Measurements from ENCODE around the gene C2.
"Not testable (repeated sequence)": the region's sequence is repeated elsewhere in the genome, so short reads cannot be mapped to it uniquely, and the experiment has no call there.

The C2 gene

DNA sequence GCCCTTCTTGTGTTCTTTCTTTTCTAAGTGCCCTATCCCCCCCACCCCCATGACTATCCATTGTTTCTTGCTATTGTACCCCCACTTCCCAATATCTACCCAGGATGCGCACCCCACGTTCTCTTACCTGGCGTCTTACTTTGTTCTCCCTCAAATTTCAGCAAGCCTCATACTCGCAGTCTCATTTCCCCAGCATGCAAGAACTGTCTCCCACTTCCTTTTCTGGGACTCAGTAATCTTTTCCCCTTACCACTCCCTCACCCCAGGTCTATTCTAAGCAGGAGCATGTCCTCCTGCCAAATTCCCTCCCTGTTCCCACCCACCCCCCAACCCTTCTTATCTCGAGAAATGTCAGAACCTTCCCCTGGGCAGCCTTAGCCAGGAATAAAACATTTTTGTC, 28.3 kb upstream of the C2 start:
- DNase-seq: no peak

DNA sequence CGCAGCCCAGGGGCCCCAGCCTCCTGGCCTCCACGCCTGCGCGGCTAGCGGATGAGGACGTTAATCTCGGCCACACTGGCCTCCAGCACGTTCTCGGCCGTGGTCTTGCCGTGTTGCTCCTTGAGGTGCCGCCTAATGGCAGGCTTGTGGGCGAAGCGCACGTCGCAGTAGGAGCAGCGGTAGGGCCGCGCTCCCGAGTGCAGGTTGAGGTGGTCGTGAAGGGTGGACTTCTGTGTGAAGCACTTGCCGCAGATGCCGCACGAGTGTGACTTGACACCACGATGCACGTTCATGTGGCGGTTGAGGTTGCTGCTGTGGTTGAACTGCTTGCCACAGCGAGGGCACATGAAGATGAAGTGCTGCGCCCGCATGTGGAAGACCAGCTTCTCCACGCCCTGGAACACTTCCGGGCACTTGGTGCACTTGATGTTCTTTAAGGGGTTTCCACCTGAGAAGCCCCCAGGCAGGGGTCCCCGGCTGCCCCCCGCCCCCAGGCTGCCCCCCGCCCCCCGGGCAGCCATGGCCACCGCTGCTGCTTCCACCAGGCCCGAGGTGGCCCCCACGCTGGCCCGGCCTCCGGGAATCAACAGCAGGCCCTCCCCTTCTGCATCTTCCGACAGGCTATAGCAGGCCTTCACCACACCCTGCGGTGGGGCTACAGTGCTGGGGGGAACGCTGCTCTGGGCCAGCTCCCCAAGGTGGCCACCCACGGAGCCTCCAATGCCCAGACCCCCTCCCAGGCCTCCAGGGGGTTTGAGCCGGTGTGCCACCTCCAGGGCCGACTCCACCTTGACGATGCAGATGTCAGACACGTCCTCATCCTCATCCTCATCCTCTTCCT, 27.4 kb upstream of the C2 start:
- DNase-seq: no peak

GRCh38 chr6:31900917-31901414, 26.6 kb upstream of the C2 start:
- no peak for DNase-seq

DNA sequence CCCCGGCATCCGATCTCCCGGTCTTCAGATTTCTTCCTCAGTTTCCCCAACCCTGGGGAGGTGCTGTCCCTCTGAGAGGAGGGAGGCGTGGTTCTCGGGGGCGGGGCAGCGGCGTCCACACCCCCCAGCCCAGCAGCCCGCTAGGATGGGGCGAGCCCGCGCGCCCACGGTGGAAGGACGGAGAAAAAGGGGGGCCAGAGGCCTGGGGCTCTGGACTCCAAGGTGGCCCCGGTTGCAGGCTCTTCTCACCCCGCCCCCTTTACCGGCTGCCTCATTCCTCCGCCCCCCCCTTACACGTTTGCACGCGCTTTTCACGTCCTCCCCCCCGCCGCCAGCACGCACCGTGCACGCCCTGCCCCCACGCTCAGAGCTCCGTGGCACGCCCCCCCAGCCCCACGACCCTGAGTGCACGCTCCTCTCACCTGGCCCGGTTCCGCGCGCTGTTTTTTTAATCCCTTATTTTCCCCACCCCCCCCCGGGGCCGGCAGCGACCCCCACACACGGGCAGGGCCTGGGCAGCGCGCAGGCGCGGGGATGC, 26.0 kb upstream of the C2 start:
- no peak for DNase-seq

- peak; percentile 73 for DNase-seq
These were observed 25.4 kb upstream of the C2 start, which contains the start of gene ZBTB12 for GRCh38 chr6:31901953-31902643. ZBTB12 (minus strand) TSS chr6:31902086; CDS start chr6:31901305, 781 bp downstream.

- no peak for DNase-seq
These were observed 23.6 kb upstream of the C2 start for GRCh38 chr6:31903957-31904356.

- no peak for DNase-seq
These were observed 22.5 kb upstream of the C2 start for GRCh38 chr6:31905041-31905440.

GRCh38 chr6:31906122-31906521, 21.4 kb upstream of the C2 start:
- DNase-seq: no peak

- not testable (repeated sequence) for DNase-seq
These were observed 20.8 kb upstream of the C2 start for GRCh38 chr6:31906727-31907126.

DNA sequence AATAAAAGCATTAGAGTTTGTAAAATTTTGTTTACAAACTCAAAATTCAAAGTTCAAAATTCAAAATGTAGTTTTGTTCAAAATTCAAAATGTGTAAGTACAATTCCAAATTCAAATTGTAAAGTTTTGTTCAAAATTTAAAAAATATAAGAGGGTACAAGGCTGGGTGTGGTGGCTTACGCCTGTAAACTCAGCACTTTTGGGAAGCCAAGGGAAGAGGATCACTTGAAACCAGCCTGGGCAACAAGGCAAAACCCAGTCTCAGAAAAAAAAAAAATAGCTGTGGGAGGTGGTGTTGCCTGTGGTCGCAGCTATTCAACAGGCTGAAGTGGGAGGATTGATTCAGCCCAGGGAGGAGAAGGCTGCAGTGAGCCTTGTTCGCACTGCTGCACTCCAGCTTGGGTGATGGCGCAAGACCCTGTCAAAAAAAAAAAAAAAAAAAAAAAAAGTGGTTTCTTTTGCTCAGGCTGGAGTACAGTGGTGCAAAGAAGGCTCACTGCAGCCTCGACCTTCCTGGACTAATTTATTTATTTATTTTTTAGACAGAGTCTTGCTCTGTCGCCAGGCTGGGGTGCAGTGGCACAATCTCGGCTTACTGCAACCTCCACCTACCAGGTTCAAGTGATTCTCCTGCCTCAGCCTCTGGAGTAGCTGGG, 20.2 kb upstream of the C2 start:
- no peak for DNase-seq

- DNase-seq: not testable (repeated sequence)
These were observed 19.3 kb upstream of the C2 start for GRCh38 chr6:31908255-31908654.

DNA sequence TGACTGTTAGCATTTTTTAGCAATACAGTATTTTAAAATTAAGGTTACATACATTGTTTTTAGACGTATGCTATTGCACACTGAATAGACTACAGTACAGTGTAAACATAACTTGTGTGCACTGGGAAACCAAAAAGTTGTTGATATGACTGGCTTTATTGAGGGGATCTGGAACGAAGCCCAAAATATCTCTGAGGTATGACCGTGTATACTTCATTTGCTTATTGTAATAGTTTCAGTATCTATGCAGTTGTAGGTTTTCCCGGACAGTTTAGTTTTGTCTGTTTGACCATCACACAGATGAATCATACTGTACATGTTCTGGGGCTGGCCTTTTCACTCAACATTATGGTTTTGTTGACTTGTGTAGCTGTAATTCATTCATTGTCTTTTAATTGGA, 18.7 kb upstream of the C2 start:
- DNase-seq: no peak

DNA sequence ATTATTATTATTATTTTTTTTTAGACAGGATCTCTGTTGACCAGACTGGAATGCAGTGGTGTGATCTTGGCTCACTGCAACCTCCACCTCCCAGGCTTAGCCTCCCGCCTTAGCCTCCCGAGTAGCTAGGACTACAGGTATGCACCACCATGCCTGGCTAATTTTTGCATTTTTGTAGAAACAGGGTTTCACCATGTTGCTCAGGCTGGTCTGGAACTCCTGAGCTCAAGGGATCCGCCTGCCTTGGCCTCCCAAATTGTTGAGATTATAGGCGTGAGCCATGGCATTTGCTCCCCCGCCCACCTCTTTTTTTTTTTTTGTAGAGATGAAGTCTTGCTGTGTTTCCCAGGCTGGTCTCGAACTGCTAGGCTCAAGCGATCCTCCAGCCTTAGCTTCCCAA, 18.2 kb upstream of the C2 start:
- not testable (repeated sequence) for DNase-seq

DNA sequence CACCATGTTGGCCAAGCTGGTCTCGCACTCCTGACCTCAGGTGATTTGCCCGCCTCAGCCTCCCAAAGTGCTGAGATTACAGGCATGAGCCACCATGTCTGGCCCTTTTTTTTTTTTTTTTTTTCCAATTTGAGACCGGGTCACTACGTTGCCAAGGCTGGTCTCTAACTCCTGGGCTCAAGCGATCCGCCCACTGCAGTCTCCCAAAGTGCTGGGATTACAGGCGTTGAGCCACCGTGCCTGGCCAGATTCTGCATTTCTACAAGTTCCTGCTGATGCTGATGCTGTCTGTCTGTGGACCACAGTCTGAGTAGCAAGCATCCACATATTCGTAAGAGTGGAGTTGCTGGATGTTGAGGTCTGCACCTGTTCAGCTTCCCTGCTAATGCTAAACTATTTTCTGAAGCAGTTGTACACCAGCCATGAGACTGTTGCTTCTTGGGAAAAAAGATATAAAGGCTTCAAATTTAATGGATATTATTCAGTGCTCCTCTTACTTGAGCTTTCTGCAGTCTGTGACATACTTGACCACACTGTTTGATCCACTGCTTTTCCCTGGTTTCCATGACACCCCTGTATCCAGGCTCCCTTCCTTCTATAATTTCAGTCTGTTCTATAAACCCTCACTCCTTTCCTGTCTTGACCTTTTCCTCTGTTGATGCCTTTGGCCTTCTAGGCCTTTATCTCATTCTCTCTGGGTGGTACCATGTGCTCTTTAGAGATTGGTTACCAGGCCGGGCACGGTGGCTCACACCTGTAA, 15.5 kb upstream of the C2 start:
- DNase-seq: no peak

DNA sequence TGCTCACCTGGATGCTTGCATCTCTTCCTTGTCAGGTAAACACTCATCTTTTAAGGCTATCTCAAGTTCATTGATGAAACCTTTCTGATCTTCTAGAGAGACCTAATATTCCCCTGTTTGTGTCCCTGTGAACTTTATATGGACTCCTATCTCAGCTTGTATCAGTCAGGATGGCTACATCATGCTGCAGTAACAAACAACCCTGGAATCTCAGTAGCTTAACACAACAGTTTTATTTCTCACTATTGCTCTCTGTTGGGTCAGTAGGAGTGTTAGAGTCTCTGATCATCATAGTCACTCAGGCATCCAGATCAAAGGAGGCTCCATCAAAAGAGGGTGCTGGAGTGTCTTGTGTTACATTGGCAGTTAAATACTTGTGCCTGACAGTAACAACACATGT, 12.2 kb upstream of the C2 start:
- no peak for DNase-seq

DNA sequence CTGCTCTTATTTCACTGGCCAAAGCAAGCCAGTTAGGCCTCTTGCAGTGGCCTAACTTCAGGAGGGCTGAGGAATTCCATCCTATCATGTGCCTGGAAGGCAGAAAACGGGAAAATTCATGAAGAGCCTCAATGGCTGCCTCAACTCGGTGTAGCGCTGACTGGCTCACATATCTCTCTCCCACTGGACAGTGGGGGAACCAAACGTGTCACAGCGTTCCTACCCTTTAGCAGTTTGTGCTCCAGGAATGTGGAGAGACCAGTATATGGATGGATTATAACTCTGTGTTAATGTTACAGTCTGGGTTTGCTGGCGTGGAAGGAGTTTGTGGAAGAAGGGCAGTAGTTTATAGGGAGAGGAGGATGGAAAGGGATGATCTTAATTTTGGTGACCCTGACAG, 11.8 kb upstream of the C2 start:
- no peak for DNase-seq

- no peak for DNase-seq
These were observed 9.3 kb upstream of the C2 start for GRCh38 chr6:31918069-31918720.

- no peak for DNase-seq
These were observed 7.8 kb upstream of the C2 start for GRCh38 chr6:31919624-31920303.

GRCh38 chr6:31920811-31921210, 6.7 kb upstream of the C2 start:
- DNase-seq: no peak

GRCh38 chr6:31922942-31923341, 4.6 kb upstream of the C2 start:
- DNase-seq: no peak
